Nephron (organoid): ENCODE results near the gene AP2A1.
A peak's percentile ranks its signal among the peaks of the same experiment; 100 is the strongest.

Source experiments
- H3K27ac Mint-ChIP-seq, 3 experiments: 2 replicates each; pipeline ENCODE4 v1.8.0; 2020; ENCODE audit warnings: mixed read lengths in 3 of 3, mild to moderate bottlenecking in 2 of 3, moderate library complexity in 1 of 3
- H3K27me3 Mint-ChIP-seq: 2 replicates; pipeline ENCODE4 v1.8.0; 2021; ENCODE audit warnings: low read depth, mild to moderate bottlenecking, moderate library complexity, mixed read lengths
- H3K36me3 Mint-ChIP-seq: 2 replicates; pipeline ENCODE4 v1.8.0; 2020; ENCODE audit warnings: low read depth, mixed read lengths
- H3K4me1 Mint-ChIP-seq: 2 replicates; pipeline ENCODE4 v1.8.0; 2020; ENCODE audit warnings: mixed read lengths
- H3K4me3 Mint-ChIP-seq, 3 experiments: 2 replicates each; pipeline ENCODE4 v1.8.0; 2020; ENCODE audit warnings: mild to moderate bottlenecking in 3 of 3, mixed read lengths in 3 of 3, moderate library complexity in 2 of 3
- H3K9me3 Mint-ChIP-seq: 2 replicates; pipeline ENCODE4 v1.8.0; 2020; ENCODE audit warnings: mixed read lengths
- CTCF ChIP-seq, 3 experiments: fragments of 200-600 bp; sonication (generic); IDR thresholded peaks; one replicate each; pipeline ENCODE4 v1.5.0; 2021; ENCODE audit warnings: antibody characterized with exemption in 3 of 3; ENCODE audit not compliant: unreplicated experiment in 3 of 3

The AP2A1 gene

GRCh38 chr19:49772850-49773432 is 6.1 kb downstream of the AP2A1 start:
- Mint-ChIP-seq H3K9me3 (no peaks in the 10 kb centered on the region), H3K4me3 (peak overlapping the region in 1 of 3 experiments; percentile 46), H3K27ac (peak overlapping the region in 1 of 3 experiments; percentile 72), H3K4me1 (peaks cover 19% of the 10 kb centered on the region), H3K27me3 (no peaks in the 10 kb centered on the region), H3K36me3 (peaks cover 18% of the 10 kb centered on the region)
- no peak for TF ChIP-seq CTCF (IDR thresholded peaks at IDR 0.05; ENCODE audit: unreplicated experiment in 3 of 3)

GRCh38 chr19:49773663-49774350 is 7.0 kb downstream of the AP2A1 start:
- no peak for TF ChIP-seq CTCF (IDR thresholded peaks at IDR 0.05; ENCODE audit: unreplicated experiment in 3 of 3)
- no peaks in the 10 kb centered on the region for H3K9me3 Mint-ChIP-seq
- no peak overlapping the region for H3K4me3 Mint-ChIP-seq
- H3K36me3 Mint-ChIP-seq, result peaks cover 14% of the 10 kb centered on the region
- H3K27me3 Mint-ChIP-seq, result no peaks in the 10 kb centered on the region
- peaks cover 11% of the 10 kb centered on the region for H3K4me1 Mint-ChIP-seq
- no peak overlapping the region for H3K27ac Mint-ChIP-seq

GRCh38 chr19:49774969-49775368 is 8.2 kb downstream of the AP2A1 start:
- Mint-ChIP-seq H3K9me3 (no peaks in the 10 kb centered on the region), H3K27me3 (no peaks in the 10 kb centered on the region), H3K4me1 (peaks cover 5% of the 10 kb centered on the region), H3K4me3 (no peak overlapping the region), H3K27ac (no peak overlapping the region), H3K36me3 (peaks cover 17% of the 10 kb centered on the region)
- no peak for TF ChIP-seq CTCF (IDR thresholded peaks at IDR 0.05; ENCODE audit: unreplicated experiment in 3 of 3)

- no peak overlapping the region for H3K4me3 Mint-ChIP-seq
- no peak for TF ChIP-seq CTCF (IDR thresholded peaks at IDR 0.05; ENCODE audit: unreplicated experiment in 3 of 3)
- peaks cover 13% of the 10 kb centered on the region for H3K36me3 Mint-ChIP-seq
- no peaks in the 10 kb centered on the region for H3K9me3 Mint-ChIP-seq
- H3K27ac Mint-ChIP-seq, result no peak overlapping the region
- no peaks in the 10 kb centered on the region for H3K4me1 Mint-ChIP-seq
- no peaks in the 10 kb centered on the region for H3K27me3 Mint-ChIP-seq
Observed at GRCh38 chr19:49775742-49776370, 9.1 kb downstream of the AP2A1 start.

GRCh38 chr19:49776371-49776764 is 9.6 kb downstream of the AP2A1 start:
- Mint-ChIP-seq H3K4me1 (no peaks in the 10 kb centered on the region), H3K4me3 (no peak overlapping the region), H3K9me3 (no peaks in the 10 kb centered on the region), H3K36me3 (peaks cover 13% of the 10 kb centered on the region), H3K27me3 (no peaks in the 10 kb centered on the region), H3K27ac (no peak overlapping the region)
- TF ChIP-seq CTCF (IDR thresholded peaks at IDR 0.05; ENCODE audit: unreplicated experiment in 3 of 3), result no peak
